ENCODE data around the gene PRSS50. TPM values are rescaled to one million over a fixed set of nuclear protein-coding genes. Genes with fewer than 3 reads are reported as not detected.
"Not testable (repeated sequence)": the region's sequence is repeated elsewhere in the genome, so short reads cannot be mapped to it uniquely, and the experiment has no call there.

PRSS50 gene
- total RNA-seq, 2 donors from 2014 or later = 0.28 to 0.54 TPM

GRCh38 chr3:46705022-46705530 lies 12.6 kb downstream of the PRSS50 start:
- no peaks in the 10 kb centered on the region for H3K9me3 ChIP-seq
- peak; percentile 97 for TF ChIP-seq CTCF (IDR thresholded peaks at IDR 0.05)
- H3K27me3 ChIP-seq (replicated peaks; ENCODE audit: insufficient read depth) = no peaks in the 10 kb centered on the region
- no peak for DNase-seq (ENCODE audit: low spot score)
- peaks cover 9 to 18% of the 10 kb centered on the region in 2 donors for H3K4me1 ChIP-seq (ENCODE audit: control insufficient read depth in 1 of 2, low read depth in 2 of 2)
- H3K27ac ChIP-seq = no peak overlapping the region
- no peak overlapping the region for H3K4me3 ChIP-seq
- ATAC-seq (ENCODE audit: insufficient number of reproducible peaks, low FRiP score, low read depth) = no peak
- H3K36me3 ChIP-seq = no peaks in the 10 kb centered on the region

GRCh38 chr3:46704346-46704745 lies 13.3 kb downstream of the PRSS50 start:
- not testable (repeated sequence) for ATAC-seq (ENCODE audit: insufficient number of reproducible peaks, low FRiP score, low read depth); H3K4me3 ChIP-seq; H3K27me3 ChIP-seq (replicated peaks; ENCODE audit: insufficient read depth); DNase-seq (ENCODE audit: low spot score); H3K9me3 ChIP-seq; H3K36me3 ChIP-seq; H3K27ac ChIP-seq
- peaks cover 12 to 23% of the 10 kb centered on the region in 2 donors for H3K4me1 ChIP-seq (ENCODE audit: control insufficient read depth in 1 of 2, low read depth in 2 of 2)

- H3K27ac ChIP-seq = no peak overlapping the region
- ATAC-seq (ENCODE audit: insufficient number of reproducible peaks, low FRiP score, low read depth) (no peak), DNase-seq (ENCODE audit: low spot score) (no peak)
- H3K36me3 ChIP-seq = no peaks in the 10 kb centered on the region
- H3K27me3 ChIP-seq (replicated peaks; ENCODE audit: insufficient read depth) = no peaks in the 10 kb centered on the region
- no peak overlapping the region for H3K4me3 ChIP-seq
- peaks cover 14 to 23% of the 10 kb centered on the region in 2 donors for H3K4me1 ChIP-seq (ENCODE audit: control insufficient read depth in 1 of 2, low read depth in 2 of 2)
- H3K9me3 ChIP-seq = no peaks in the 10 kb centered on the region
- TF ChIP-seq CTCF (IDR thresholded peaks at IDR 0.05) = no peak
Observed at GRCh38 chr3:46703013-46703520, 14.6 kb downstream of the PRSS50 start.

- no peak for ATAC-seq (ENCODE audit: insufficient number of reproducible peaks, low FRiP score, low read depth)
Observed at GRCh38 chr3:46702246-46703012, 15.2 kb downstream of the PRSS50 start.

GRCh38 chr3:46701181-46701939 lies 16.3 kb downstream of the PRSS50 start, which contains the start of gene TMIE:
TMIE (plus strand) TSS chr3:46701392; CDS start chr3:46701488, 96 bp downstream.
- no peak for ATAC-seq (ENCODE audit: insufficient number of reproducible peaks, low FRiP score, low read depth)
- no peak for DNase-seq (ENCODE audit: low spot score)
- no peak for TF ChIP-seq CTCF (IDR thresholded peaks at IDR 0.05)
- H3K27ac ChIP-seq = no peak within 1 kb of the TSS
- H3K9me3 ChIP-seq = no peaks in the 10 kb centered on the region
- H3K4me3 ChIP-seq = peak within 1 kb of the TSS; percentile 75
- no peaks in the 10 kb centered on the region for H3K36me3 ChIP-seq
- H3K27me3 ChIP-seq (replicated peaks; ENCODE audit: insufficient read depth) = no peaks in the 10 kb centered on the region
- H3K4me1 ChIP-seq (ENCODE audit: control insufficient read depth in 1 of 2, low read depth in 2 of 2) = peaks cover 21 to 34% of the 10 kb centered on the region in 2 donors

More at GRCh38 chr3:46702246-46703012, 15.2 kb downstream of the PRSS50 start:
- Histone ChIP-seq H3K27ac (no peak overlapping the region), H3K4me1 (ENCODE audit: control insufficient read depth in 1 of 2, low read depth in 2 of 2) (peaks cover 14 to 24% of the 10 kb centered on the region in 2 donors), H3K36me3 (no peaks in the 10 kb centered on the region), H3K27me3 (replicated peaks; ENCODE audit: insufficient read depth) (no peaks in the 10 kb centered on the region), H3K9me3 (no peaks in the 10 kb centered on the region), H3K4me3 (no peak overlapping the region)
- no peak for DNase-seq (ENCODE audit: low spot score)
- TF ChIP-seq CTCF (IDR thresholded peaks at IDR 0.05) = no peak
